Activated T-helper 1 cell treated with Interleukin-2 at 50 U/mL for 16 hours (primary cell): ENCODE data around the gene PDE6C.

Source experiments
- DNase-seq: peaks from one replicate; pipeline ENCODE4 v3.0.0-alpha.2; 2020; ENCODE audit warnings: low read depth

Gene PDE6C

DNA sequence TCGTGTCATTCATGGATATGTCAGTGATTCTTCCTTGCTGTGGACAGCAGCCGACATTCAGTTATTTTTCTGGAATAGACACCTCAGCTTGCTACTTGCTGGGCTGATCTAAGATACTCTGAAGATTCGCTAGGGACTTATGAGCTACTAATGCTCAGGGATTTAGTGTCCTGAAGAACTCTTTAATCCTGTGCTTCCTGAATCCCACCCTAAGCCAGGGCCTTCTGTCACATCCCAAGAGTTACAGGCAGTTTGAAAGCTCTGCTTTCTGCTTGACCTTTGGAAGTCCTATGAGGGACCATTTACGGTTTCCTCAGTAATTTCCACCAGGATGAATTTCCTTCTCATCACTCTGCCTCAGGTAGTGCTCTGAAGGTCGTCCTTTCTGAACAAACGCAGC, at the start of gene PDE6C:
Gene PDE6C, plus strand, starts transcription at position 227 of the 400 bp plus-strand sequence. CDS start 189 bp downstream, outside the sequence.
- DNase-seq = no peak

DNA sequence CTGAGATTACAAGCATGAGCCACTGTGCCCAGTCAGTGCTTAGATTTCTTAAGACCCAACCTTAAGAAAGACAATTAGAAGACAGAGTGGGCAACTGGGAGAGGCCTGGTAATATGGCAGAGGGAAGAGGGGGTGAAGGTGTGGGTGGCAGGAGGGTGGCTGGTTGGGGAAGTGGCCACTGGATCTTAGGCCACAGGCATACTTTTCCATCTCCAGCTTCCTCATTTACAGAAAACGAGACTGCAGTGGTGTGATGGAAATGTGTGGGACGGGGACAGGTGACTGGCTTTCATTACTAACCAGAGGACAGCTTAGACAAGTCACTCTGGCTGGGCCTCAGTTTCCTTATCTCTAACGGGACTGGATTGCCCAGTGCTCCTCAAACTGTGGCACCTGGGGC, 46.9 kb upstream of the PDE6C start:
- DNase-seq = no peak

DNA sequence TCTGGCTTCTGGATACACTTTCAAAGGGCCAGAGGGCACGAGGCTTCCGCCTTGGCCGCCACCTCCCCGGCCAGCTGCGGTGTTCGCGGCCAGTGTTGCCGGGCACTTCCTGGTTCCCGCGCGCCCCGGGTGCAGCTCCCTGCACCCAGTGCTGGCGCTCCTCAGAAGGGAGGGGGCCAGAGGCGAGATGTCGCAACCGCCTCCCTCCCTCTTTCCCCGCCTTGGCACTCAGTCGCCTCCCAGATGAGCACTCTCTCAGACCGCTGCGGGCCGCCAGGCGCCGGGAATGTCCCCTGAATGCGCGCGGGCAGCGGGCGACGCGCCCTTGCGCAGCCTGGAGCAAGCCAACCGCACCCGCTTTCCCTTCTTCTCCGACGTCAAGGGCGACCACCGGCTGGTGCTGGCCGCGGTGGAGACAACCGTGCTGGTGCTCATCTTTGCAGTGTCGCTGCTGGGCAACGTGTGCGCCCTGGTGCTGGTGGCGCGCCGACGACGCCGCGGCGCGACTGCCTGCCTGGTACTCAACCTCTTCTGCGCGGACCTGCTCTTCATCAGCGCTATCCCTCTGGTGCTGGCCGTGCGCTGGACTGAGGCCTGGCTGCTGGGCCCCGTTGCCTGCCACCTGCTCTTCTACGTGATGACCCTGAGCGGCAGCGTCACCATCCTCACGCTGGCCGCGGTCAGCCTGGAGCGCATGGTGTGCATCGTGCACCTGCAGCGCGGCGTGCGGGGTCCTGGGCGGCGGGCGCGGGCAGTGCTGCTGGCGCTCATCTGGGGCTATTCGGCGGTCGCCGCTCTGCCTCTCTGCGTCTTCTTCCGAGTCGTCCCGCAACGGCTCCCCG, 45.7 kb upstream of the PDE6C start, which contains the start of gene FFAR4:
Gene FFAR4, plus strand, starts transcription at position 231 of the 842 bp plus-strand sequence. Its CDS starts 56 bp downstream, at position 287.
- no peak for DNase-seq

DNA sequence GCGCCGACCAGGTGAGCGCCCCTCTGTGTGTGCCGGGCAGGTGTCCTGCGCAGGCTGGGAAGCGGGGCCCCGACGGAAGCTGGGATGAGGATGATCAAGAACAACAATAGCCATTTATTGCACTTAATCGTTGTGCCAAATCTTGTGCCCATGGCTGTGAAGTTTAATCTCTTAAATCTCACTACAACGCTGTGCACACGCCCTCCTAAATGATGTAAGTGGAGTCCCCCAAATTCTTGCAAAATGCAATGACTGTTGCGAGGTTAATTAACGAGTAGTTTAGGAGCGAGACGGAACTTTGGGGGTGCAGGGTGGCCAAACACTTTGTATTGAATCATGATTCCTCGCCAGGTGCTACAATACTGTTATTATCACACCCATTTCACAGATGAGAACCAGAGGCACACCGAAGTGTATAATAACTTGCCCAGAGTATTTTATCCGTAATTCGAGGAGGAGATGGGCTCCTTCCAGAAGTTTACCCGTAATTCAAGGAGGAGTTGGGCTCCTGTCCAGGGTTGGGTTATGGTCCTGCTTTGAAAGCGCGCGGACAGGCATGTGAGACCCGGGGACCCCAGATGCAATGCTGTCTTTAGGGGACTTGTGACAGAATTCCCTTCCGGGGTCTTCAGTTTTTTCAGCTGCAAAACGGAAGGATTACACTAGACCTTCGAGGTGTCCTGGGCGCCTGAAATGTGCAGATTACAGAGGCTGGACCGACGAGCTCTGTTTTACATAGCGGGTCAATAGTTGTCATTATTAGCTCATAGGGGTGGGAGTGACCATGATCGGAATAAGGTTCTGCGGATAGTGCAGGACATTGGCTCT, 44.8 kb upstream of the PDE6C start:
- no peak for DNase-seq

DNA sequence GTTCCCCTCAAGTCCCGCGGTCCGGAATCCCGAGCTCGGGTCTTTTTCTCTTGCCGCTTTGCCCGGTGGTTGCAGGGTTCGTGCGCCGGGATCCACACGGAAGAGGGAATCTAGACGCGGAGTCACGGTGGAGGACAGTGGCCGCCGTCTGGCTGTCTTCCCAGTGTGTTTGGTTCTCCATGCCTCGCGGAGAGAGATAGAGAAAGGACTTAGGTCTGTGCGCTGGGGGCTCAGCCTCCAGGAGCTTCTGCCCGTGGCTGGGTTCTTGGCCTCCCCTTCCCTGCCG, 44.3 kb upstream of the PDE6C start:
- DNase-seq = no peak

DNA sequence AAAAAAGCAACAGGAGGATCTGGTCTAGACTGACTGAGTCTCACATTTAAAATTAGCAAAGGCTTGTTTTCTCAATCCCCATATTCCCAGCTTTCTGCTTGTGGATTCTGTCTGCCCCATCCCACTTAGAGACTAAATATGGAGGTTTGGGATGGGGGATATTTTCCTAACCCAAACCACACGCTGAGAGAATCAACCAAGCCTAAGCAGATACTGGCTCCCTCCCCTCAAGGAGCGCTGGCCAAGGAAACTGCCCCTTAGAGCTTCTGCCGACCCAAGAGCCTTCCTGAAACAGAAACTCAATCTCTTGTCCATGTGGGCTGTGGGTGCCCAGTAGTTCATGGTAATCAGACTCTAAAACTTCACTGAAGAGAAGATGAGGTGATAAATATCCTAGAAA, 42.0 kb upstream of the PDE6C start:
- DNase-seq = no peak

DNA sequence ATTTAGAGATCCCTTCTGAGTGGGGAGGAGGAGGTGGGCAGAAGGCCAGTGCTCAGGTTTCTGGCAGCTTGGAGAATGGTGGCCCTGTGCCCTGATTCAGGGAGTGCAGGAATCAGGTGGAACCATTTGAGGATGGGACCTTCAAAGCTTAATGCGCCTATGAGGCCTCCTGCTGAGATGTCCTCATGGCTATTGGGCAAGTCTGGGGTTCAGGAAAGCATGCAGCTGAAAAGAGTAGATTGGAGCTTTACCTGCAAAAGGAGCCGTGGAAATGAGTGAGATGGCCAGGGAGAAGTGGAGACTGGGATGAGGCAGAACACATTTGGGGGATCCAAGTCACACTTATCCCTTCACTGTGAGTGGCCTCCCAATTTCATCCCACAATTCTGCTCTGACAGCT, 39.7 kb upstream of the PDE6C start:
- no peak for DNase-seq

DNA sequence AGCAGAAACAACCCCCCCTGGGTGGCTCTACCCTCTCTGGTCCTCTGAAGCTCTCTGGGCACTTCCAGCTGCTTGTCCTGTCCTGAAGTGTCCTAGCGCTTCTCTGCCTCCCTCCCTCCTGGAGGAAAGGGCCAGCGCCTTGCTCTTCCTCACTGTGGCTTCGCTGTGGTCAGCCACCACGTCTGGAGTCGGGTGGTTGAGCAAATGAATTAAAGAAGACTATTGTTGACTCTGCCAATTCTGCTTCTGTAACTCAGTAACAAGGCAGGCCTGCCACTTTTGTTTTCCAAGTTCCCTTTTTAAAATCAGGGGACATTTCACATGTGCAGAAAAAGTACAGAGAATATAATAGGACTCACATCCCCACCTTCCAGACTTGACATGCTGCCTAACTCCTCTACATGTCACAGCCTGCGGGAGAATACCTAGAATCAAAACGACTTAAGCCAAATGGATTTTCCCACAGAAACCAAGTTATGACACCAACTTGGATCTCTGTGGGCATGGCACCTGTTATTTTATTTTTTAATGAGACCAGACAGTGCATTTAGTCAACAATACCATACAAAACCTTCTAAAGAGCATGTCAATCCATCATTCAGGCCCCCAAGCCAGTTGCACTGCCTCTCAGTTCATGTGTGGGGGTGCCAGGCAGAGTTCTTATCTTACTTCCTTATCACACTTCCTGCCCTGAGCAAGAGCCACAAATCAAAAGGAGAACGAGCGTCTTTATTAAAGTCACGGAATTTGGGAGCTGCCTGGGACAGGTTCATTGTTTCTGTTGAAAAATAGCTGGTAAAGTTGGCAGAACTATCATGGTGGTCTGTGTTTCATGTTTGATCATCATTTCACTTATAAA, 39.1 kb upstream of the PDE6C start:
- no peak for DNase-seq

DNA sequence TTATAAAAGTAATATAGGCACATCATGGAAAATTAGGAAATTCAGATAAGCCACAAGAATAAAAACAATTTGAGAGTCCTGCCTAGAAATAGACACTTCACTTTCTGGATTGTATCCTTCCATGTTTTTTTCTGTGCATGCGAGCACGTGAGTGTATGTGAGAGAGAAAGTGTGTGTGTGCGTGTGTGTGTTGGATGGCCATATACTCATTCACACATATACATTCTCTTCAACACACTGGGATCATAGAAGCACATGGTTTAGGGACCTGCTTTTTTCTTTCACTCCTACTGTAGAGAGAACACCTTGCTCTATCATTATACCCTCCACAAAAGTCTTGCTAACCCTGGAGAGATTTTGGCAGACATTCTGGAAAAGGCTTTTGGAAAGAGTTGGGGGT, 38.4 kb upstream of the PDE6C start:
- no peak for DNase-seq

DNA sequence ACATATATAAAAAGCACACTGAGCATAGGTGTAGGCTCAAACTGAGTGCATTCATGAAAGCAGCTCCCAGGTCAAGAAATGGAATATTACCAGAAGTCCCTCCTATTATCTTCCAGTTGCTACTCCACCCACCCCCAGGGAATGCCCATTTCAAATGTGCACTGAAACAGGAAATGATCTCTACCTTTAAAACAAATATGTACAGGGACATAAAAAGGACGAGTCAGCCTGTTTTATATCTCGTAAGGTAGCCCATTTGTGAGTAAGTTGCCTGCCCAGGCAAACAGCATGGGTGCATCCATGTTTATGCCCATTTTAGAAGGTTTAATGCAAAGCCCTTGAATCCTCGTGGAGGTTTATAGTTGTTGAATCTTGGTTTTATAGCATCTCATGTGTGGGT, 35.4 kb upstream of the PDE6C start:
- DNase-seq = no peak

DNA sequence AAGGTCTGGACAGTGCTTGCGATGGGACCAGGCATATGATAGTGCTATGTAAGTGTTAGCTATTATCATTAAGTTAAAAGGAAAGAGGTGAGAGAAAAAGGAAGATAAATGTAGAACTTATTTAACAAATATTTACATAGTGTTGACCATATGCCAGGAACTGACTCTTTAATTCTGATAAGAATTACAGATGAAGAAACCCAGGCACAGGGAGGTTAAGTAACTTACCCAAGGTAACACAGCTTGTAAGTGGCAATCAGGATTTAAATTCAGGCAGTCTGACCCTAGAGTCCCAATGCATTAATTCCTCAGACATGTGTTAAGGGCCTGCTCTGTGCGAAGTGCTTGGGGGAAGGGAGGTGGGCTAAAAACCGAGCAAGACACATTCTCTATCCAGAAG, 34.8 kb upstream of the PDE6C start:
- no peak for DNase-seq

DNA sequence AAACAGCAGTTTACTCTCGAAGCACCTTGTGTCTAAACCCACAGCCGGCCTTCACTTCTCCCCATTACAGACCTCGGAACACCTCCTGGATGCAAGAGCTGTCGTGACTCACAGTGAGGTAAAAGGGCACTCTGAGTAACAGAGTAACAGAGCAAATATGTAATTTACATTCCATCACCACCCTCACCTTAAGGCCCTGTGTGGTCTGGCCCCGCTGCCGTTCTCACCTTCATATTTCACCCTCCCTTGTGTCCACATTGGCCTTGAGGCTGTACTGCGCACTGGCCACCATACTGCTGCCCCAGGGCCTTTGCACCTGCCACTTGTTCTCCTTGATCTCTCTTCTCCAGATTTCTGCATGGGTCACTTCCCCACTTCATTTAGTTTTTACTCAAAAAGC, 33.2 kb upstream of the PDE6C start:
- no peak for DNase-seq

DNA sequence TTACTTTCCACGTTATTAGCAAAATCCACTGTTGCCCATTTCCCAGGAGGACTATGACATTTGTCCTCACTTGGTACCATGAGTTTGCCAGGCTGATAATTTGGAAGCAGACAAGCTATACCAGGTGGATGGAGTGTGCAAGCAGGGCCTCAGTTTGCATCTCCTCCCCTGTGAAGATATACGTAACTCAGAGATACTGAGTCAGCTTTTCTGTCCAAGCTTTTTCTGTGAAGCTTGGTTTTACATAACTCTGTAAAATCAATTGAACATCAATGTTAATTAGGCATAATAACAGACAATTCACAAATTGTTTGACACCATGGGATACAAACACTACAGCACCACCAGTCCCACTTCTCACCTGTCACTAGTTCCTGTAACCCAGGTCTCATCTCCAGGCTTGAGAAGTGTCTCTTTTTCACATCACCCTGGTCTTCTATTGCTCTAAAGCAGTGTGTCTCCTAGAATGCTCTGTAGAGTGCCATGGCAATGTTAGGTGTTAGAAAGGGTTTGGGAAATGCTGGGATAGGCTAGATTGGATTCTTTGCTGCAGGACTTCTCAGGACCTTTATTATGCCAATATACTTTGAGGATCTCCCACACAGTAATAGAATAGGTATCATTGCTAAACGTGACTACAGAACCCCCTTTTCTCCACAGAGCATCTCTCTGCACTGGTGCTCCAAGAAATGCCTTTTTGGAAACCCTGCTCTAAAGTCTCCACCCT, 32.2 kb upstream of the PDE6C start:
- DNase-seq = no peak

DNA sequence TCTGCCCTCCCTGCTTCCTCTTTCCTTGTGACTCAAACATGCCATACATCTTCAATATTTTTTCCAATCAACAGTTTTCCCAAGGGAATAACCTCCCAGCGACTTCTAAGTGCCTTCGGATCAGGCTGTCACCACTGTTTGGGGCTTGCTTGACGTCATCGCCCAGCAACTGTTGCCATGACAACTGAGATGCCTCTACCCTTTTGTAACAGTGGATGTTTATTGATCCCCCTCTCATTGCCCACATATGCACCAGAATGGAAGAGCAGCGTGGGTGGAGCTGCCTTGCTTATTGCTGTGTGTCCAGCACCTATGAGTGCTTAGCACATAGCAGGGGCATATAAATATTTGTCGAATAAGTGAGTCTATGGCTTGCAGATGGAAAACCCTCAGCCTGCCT, 31.5 kb upstream of the PDE6C start:
- DNase-seq = no peak

DNA sequence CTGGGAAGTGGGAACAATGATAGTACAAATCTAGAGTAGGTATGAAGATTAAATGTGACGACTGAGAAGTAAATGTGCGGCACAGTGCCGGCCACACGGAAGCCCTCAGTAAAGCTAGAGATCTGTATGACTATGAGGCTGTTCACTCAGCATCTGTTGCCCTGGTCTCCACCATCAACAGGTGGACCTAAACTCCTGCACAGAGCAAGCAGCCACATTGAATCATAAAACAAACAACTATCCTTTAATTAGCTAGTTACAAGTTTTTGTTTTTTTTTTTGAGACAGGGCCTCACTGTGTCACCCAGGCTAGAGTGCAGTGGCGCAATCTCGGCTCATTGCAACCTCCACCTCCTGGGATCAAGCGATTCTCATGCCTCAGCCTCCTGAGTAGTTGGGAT, 27.9 kb upstream of the PDE6C start:
- no peak for DNase-seq

DNA sequence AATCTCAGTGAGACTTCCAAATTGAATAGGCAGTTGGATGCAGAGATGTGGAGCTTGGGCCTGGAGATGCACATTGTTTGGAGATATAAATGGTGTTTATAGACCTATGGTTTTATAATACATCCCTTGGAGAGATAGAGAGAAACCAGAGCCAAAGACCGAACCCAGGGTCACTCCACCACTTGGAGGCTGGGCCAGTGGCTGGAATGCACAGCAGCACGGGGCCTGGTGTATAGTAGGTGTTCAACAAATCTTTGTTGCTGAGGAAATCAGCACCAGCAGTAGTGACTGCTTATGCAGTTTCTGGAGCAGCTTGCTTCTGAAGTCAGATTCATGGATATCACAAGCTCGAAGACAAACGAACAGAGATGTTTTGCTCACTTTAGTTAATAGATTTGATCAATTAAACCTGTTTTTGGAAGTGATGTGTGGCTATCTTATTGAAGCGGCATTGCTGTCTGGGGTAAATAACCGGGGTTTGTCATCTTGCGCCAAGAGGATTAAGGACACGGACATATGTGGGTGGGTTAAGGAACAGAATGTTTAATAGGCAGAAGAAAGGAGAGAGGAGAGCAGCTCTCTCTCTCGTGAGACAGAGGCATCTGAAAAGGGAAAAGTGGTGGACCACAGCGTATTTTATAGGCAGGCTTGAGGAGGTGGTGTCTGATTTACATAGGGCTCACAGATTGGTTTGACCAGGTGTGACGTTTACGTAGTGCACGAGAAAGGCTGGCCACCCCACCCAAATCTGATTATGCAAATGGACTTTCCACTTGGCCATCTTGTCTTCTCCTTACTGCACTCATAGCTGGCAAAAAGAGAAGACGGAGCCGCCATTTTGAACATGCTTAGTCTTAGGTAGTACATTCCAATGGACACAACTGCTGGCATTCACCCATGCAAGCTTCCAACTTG, 22.4 kb upstream of the PDE6C start:
- no peak for DNase-seq

DNA sequence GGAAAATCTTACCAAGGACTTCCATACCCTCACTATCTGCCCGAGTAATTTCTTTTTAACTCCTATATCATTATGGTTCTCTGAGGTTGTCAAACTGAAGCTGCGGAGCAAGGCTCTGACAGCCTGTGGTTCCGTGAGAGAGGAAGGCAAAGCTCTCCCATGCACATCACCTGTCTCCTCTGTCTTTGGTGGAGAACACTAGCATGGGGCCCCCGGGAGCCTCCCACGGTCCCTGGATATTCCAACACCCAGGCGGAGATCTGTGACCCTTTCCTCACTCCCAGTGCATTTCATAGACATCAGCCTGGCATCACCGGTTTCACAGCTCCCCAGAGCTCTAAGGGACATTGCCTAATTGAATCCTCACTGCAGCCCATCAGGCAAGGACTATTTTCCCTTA, 21.7 kb upstream of the PDE6C start:
- no peak for DNase-seq

DNA sequence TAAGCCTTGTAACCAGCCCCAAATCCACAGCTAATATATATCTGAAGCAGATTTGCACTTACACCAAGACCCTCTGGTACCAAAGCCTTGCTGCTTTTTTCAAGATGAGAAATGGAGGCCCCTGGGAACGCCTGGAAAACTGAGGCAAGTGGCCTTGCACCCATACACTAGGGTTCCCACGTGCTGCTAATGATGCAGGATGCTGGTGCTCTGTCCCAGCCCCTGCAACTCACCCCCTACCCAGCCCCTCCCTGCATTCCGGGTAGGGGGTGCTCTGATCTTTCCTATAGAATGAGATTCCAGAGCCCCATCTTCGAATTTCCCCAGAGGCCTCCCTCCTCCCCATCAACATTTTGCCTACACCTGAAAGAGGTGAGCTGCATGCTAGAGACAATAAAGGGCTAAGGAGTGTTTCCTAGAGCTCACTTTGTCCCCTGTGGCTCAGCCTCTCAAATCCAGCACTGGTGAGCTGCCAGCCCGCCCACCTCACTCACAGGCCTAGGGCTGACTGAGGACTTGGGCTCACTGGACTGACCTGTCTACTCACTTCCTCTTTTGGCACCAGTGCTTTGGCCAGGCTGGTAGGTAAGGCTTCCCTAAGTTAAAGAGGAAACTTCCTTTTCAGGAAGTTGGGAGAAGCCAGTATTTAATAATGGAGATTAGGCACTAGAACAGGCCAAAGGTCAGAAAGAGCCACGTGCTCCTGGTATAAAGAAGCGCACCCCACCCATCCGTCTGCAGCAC, 21.1 kb upstream of the PDE6C start:
- DNase-seq = no peak

DNA sequence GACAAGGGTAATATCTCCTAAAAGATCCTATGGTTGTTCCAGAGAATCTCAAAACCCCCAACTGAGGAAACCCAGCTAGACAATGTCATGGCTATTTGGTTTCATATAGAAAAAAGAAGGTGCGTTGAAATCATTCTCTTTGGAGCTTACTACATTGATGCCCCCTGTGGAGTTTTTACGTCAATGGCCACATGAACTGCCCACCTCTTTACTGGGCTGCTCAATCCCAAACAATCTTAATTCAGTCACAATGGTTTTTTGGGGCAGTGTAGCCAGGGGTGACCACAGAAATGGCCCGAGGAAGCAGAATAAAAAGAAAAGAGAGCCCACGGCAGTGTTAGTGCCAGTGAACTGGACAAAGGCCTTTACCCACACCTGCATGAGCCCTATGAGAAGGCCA, 19.1 kb upstream of the PDE6C start:
- no peak for DNase-seq

DNA sequence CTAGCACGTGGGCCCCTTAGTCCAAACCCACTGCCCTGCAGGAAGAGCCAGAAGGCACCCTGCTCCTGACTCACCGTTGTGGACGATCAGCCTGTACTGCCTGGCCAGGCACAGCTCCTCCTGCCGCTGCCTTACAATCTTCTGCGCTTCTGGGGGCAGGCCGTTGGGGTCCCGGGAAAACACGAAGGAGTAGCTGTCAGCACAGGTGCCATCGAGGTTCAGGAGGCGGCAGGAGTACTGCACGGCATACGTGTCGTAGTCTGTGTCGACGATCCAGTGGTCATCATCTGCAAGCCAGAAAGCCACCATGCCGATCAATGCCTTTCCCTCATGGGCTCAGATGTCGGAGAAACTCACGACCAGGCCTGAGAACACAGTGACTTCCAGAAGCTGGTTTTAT, 18.6 kb upstream of the PDE6C start:
- DNase-seq = no peak
